AG04450 (cell line): Measurements from ENCODE around the gene SNX19. TPM values are rescaled to one million over a fixed set of nuclear protein-coding genes. Genes with fewer than 3 reads are reported as not detected.

Experiments used
- CTCF ChIA-PET: fragments of 300-600, 350-600 bp; formaldehyde crosslinking; extraction: SDS; loops from one replicate; lab custom pipeline; 2022; ENCODE audit warnings: antibody characterized with exemption, inconsistent platforms; lab: Charles Lee
- POLR2A ChIA-PET: fragments of 350-600 bp; formaldehyde crosslinking; extraction: SDS; loops from one replicate; lab custom pipeline; 2021; ENCODE audit warnings: antibody characterized with exemption, inconsistent platforms; lab: Yijun Ruan, JAX
- DNase-seq: peaks from one replicate; pipeline ENCODE4 v3.0.0-alpha.2; 2011; ENCODE audit warnings: low read depth, low spot score
- H3K27ac ChIP-seq: one replicate; pipeline ENCODE4 v1.5.1; 2012; ENCODE audit warnings: low read depth, low read length, control low read depth
- H3K27me3 ChIP-seq: one replicate; pipeline ENCODE4 v1.6.0; 2012; ENCODE audit warnings: low read length; ENCODE audit not compliant: control insufficient read depth, insufficient read depth
- H3K4me3 ChIP-seq: 2 replicates; pipeline ENCODE4 v1.5.1; 2011; ENCODE audit warnings: mild to moderate bottlenecking, low read depth, low read length, control low read depth
- H3K9me3 ChIP-seq: 2 replicates; pipeline ENCODE4 v1.5.1; 2012; ENCODE audit warnings: low read length; ENCODE audit not compliant: control insufficient read depth, insufficient read depth
- CTCF ChIP-seq: IDR thresholded peaks from 2 replicates; pipeline ENCODE4 v1.5.1; 2011; ENCODE audit warnings: low read depth, low read length, control low read depth, inconsistent platforms
- polyA plus RNA-seq: library from polyadenylated mRNA; depleted of rRNA; stranded (reverse); fragments of >200 nt; gene quantifications from 2 replicates; pipeline ENCODE4 v1.2.3, GENCODE V29; 2011

Gene SNX19
- polyA plus RNA-seq, 1 experiment = 64.9 TPM

GRCh38 chr11:130913268-130913667 lies 3.0 kb downstream of the SNX19 start:
- Histone ChIP-seq H3K4me3 (no peak overlapping the region), H3K27ac (no peak overlapping the region), H3K27me3 (no peaks in the 10 kb centered on the region), H3K9me3 (peaks cover 11% of the 10 kb centered on the region)
- 0 out of 2 replicates have a peak, but pooled peaks have one; percentile 8 for TF ChIP-seq CTCF
- ChIA-PET CTCF (interaction anchor here (2.1 kb wide), 1 partner anchor 9 kb away, joined by 9 read pairs; no protein-coding TSS in a partner anchor), POLR2A (no interaction called here)
- DNase-seq = no peak

DNA sequence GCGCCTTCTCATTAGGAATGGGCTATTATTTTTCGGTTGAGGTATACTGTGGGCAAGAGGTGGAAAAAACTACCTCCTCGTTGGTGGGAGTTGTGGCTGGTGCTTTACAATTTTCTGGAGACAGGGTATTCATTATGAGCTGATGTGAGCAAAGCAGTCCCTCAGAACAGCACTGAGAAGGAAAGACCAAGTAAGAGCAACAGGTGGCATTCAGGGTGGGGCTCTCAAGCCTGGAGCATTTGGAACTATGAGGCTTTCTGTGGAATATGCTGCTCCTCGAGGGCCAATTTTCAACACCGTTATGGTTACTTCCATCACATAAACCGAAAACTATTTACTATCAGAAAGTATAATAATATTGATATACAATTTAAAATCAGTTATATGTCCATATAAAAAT lies 3.7 kb downstream of the SNX19 start:
- no peak for TF ChIP-seq CTCF

GRCh38 chr11:130911306-130911705 lies 5.0 kb downstream of the SNX19 start:
- TF ChIP-seq CTCF = no peak
- POLR2A ChIA-PET = no interaction called here
- H3K9me3 ChIP-seq = peaks cover 11% of the 10 kb centered on the region
- H3K27me3 ChIP-seq = no peaks in the 10 kb centered on the region
- no peak for DNase-seq
- no peak overlapping the region for H3K4me3 ChIP-seq
- no peak overlapping the region for H3K27ac ChIP-seq
- CTCF ChIA-PET = no interaction called here

More for the DNA sequence above, 3.7 kb downstream of the SNX19 start:
- DNase-seq = no peak
- no peak overlapping the region for H3K4me3 ChIP-seq
- ChIA-PET POLR2A (no interaction called here), CTCF (interaction anchor here (0.9 to 2.1 kb wide), 2 partner anchors 8 to 17 kb away, joined by 3 to 9 read pairs; no protein-coding TSS in a partner anchor)
- H3K27ac ChIP-seq = no peak overlapping the region
- peaks cover 11% of the 10 kb centered on the region for H3K9me3 ChIP-seq
- H3K27me3 ChIP-seq = no peaks in the 10 kb centered on the region

DNA sequence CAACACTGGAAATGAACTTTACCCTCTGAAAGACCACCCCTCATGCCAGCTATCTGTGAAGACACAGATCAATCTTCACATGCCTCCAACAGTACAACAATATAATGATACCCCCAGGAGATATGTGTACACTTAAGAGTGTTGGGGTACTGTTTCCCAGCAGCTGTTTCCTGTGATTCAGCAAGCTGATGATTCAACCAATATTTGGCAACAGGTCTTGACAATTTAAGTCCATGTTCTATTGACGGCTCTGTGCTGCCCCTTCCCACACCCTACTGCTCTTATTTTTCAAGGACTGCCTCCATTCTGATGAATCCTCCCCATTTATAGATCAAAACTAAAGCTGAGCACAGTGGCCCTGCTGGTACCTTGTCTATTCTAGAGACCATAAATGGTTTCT lies 6.6 kb downstream of the SNX19 start:
- Histone ChIP-seq H3K27ac (peak overlapping the region; percentile 88), H3K4me3 (no peak overlapping the region), H3K9me3 (peaks cover under 1% of the 10 kb centered on the region; the same call in 1 of the 2 replicates), H3K27me3 (no peaks in the 10 kb centered on the region)
- no peak for TF ChIP-seq CTCF
- POLR2A ChIA-PET = interaction anchor here (0.6 to 1.5 kb wide), 4 partner anchors 10 to 839 kb away, joined by 3 to 5 read pairs (median 4); no protein-coding TSS in a partner anchor
- DNase-seq = peak; percentile 64
- CTCF ChIA-PET = interaction anchor here (1.1 to 7.0 kb wide), 5 partner anchors 10 to 765 kb away, joined by 3 to 46 read pairs (median 4); no protein-coding TSS in a partner anchor
